ENCODE measurements around the gene NTRK3. TPM values are rescaled to one million over a fixed set of nuclear protein-coding genes. Genes with fewer than 3 reads are reported as not detected.

NTRK3 gene
- polyA plus RNA-seq, 1 experiment = 0.21 TPM

- ChIA-PET POLR2A (no interaction called here), CTCF (interaction anchor here (0.6 kb wide), 1 partner anchor 263 kb away, joined by 3 read pairs; no protein-coding TSS in a partner anchor)
- DNase-seq (ENCODE audit: low read depth, low spot score) = no peak
- Histone ChIP-seq H3K27ac (ENCODE audit: low read depth, low read length) (no peak overlapping the region), H3K27me3 (ENCODE audit: control insufficient read depth, insufficient read depth, low read length) (peaks cover 48% of the 10 kb centered on the region), H3K4me3 (ENCODE audit: low read depth, low read length) (peak overlapping the region; percentile 35; the same call in 1 of the 2 replicates), H3K9me3 (ENCODE audit: control insufficient read depth, insufficient read depth, low read length) (peaks cover 5% of the 10 kb centered on the region; the same call in 1 of the 2 replicates)
- TF ChIP-seq, protein P1, sequence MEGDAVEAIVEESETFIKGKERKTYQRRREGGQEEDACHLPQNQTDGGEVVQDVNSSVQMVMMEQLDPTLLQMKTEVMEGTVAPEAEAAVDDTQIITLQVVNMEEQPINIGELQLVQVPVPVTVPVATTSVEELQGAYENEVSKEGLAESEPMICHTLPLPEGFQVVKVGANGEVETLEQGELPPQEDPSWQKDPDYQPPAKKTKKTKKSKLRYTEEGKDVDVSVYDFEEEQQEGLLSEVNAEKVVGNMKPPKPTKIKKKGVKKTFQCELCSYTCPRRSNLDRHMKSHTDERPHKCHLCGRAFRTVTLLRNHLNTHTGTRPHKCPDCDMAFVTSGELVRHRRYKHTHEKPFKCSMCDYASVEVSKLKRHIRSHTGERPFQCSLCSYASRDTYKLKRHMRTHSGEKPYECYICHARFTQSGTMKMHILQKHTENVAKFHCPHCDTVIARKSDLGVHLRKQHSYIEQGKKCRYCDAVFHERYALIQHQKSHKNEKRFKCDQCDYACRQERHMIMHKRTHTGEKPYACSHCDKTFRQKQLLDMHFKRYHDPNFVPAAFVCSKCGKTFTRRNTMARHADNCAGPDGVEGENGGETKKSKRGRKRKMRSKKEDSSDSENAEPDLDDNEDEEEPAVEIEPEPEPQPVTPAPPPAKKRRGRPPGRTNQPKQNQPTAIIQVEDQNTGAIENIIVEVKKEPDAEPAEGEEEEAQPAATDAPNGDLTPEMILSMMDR (IDR thresholded peaks at IDR 0.05; ENCODE audit: low read depth, low read length) = no peak
These were observed 858 bp downstream of the NTRK3 start for GRCh38 chr15:88255484-88256278.

GRCh38 chr15:88255087-88255483 is 1.5 kb downstream of the NTRK3 start:
- H3K9me3 ChIP-seq (ENCODE audit: control insufficient read depth, insufficient read depth, low read length) = peaks cover 5% of the 10 kb centered on the region; the same call in 1 of the 2 replicates
- peaks cover 48% of the 10 kb centered on the region for H3K27me3 ChIP-seq (ENCODE audit: control insufficient read depth, insufficient read depth, low read length)
- no peak for DNase-seq (ENCODE audit: low read depth, low spot score)
- TF ChIP-seq, protein P1 (IDR thresholded peaks at IDR 0.05; ENCODE audit: low read depth, low read length) = no peak
- ChIA-PET POLR2A (no interaction called here), CTCF (no interaction called here)
- no peak overlapping the region for H3K27ac ChIP-seq (ENCODE audit: low read depth, low read length)
- H3K4me3 ChIP-seq (ENCODE audit: low read depth, low read length) = no peak overlapping the region

- ChIA-PET CTCF (interaction anchor here (0.6 kb wide), 1 partner anchor 1221 kb away, joined by 3 read pairs; no protein-coding TSS in a partner anchor), POLR2A (no interaction called here)
- H3K27me3 ChIP-seq (ENCODE audit: control insufficient read depth, insufficient read depth, low read length) = peaks cover 30% of the 10 kb centered on the region
- peaks cover 3% of the 10 kb centered on the region; the same call in 1 of the 2 replicates for H3K9me3 ChIP-seq (ENCODE audit: control insufficient read depth, insufficient read depth, low read length)
- H3K27ac ChIP-seq (ENCODE audit: low read depth, low read length) = no peak overlapping the region
- DNase-seq (ENCODE audit: low read depth, low spot score) = no peak
- TF ChIP-seq, protein P1 (IDR thresholded peaks at IDR 0.05; ENCODE audit: low read depth, low read length) = no peak
- H3K4me3 ChIP-seq (ENCODE audit: low read depth, low read length) = no peak overlapping the region
These were observed 4.1 kb downstream of the NTRK3 start for GRCh38 chr15:88252441-88252840.

GRCh38 chr15:88250826-88251225 is 5.7 kb downstream of the NTRK3 start:
- TF ChIP-seq, protein P1 (IDR thresholded peaks at IDR 0.05; ENCODE audit: low read depth, low read length) = no peak
- Histone ChIP-seq H3K4me3 (ENCODE audit: low read depth, low read length) (no peak overlapping the region), H3K27me3 (ENCODE audit: control insufficient read depth, insufficient read depth, low read length) (peaks cover 24% of the 10 kb centered on the region), H3K27ac (ENCODE audit: low read depth, low read length) (no peak overlapping the region), H3K9me3 (ENCODE audit: control insufficient read depth, insufficient read depth, low read length) (no peaks in the 10 kb centered on the region; the same call in 1 of the 2 replicates)
- no peak for DNase-seq (ENCODE audit: low read depth, low spot score)
- ChIA-PET POLR2A (no interaction called here), CTCF (interaction anchor here (1.1 to 1.6 kb wide), 2 partner anchors 23 to 579 kb away, joined by 3 to 5 read pairs; no protein-coding TSS in a partner anchor)

- DNase-seq (ENCODE audit: low read depth, low spot score) = no peak
- ChIA-PET POLR2A (no interaction called here), CTCF (interaction anchor here (1.7 to 1.9 kb wide), 2 partner anchors 576 to 578 kb away, joined by 5 to 7 read pairs; no protein-coding TSS in a partner anchor)
- Histone ChIP-seq H3K4me3 (ENCODE audit: low read depth, low read length) (no peak overlapping the region), H3K27ac (ENCODE audit: low read depth, low read length) (no peak overlapping the region), H3K27me3 (ENCODE audit: control insufficient read depth, insufficient read depth, low read length) (peaks cover 9% of the 10 kb centered on the region), H3K9me3 (ENCODE audit: control insufficient read depth, insufficient read depth, low read length) (no peaks in the 10 kb centered on the region; the same call in 1 of the 2 replicates)
- TF ChIP-seq, protein P1 (IDR thresholded peaks at IDR 0.05; ENCODE audit: low read depth, low read length) = no peak
These were observed 7.3 kb downstream of the NTRK3 start for GRCh38 chr15:88249220-88249619.

All from AG04450 (cell line).